Endothelial cell of umbilical vein (primary cell): ENCODE data around the gene POFUT2. TPM values are rescaled to one million over a fixed set of nuclear protein-coding genes. Genes with fewer than 3 reads are reported as not detected.

Experiments used
- BruUV-seq: library from RNA; stranded (reverse); fragments of 400-500 nt; replicated peaks from 2 replicates; lab custom pipeline; 2021; lab: Mats Ljungman, UMichigan
- CTCF ChIA-PET: fragments of 300-600, 350-600 bp; sonication (Branson Sonifier 250); formaldehyde crosslinking; loops from one replicate; lab custom pipeline; 2021; ENCODE audit warnings: antibody characterized with exemption, inconsistent platforms; lab: Charles Lee
- POLR2A ChIA-PET: fragments of 300-600, 350-600 bp; sonication (Branson Sonifier 250); formaldehyde crosslinking; loops from one replicate; lab custom pipeline; 2021; ENCODE audit warnings: antibody characterized with exemption, inconsistent platforms; lab: Charles Lee
- DNase-seq: peaks from one replicate; pipeline ENCODE4 v3.0.0-alpha.2; 2011; ENCODE audit warnings: low read depth, low spot score
- FAIRE-seq: peaks from 2 replicates; lab custom pipeline; 2011; peaks lifted over from hg19 to GRCh38; lab: Jason Lieb, UNC
- H2AFZ ChIP-seq: 2 replicates; pipeline ENCODE4 v1.6.0; 2012; ENCODE audit warnings: low read depth, low read length, control low read depth, inconsistent platforms
- H3K27ac ChIP-seq: 2 replicates; pipeline ENCODE4 v1.5.1; 2011; ENCODE audit warnings: low read depth, mild to moderate bottlenecking, control low read depth, low read length, moderate library complexity; ENCODE audit not compliant: insufficient read depth
- H3K27me3 ChIP-seq, 2 experiments: 2 replicates each; pipeline versions ENCODE4 v1.6.0 to v1.6.1; 2011; ENCODE audit warnings: low read length in 2 of 2, mixed read lengths in 1 of 2; ENCODE audit not compliant: control insufficient read depth in 2 of 2, insufficient read depth in 2 of 2
- H3K36me3 ChIP-seq, 2 experiments: 2 replicates in 1 of 2; 3 replicates in 1 of 2; pipeline ENCODE4 v1.5.1; 2011; ENCODE audit warnings: low read length in 2 of 2, mild to moderate bottlenecking in 1 of 2, moderate library complexity in 1 of 2; ENCODE audit not compliant: control insufficient read depth in 2 of 2, insufficient read depth in 2 of 2; ENCODE audit errors: extremely low read depth in 1 of 2
- H3K4me1 ChIP-seq: 3 replicates; pipeline ENCODE4 v1.5.1; 2011; ENCODE audit warnings: mild to moderate bottlenecking, low read length; ENCODE audit not compliant: control insufficient read depth, insufficient read depth; ENCODE audit errors: extremely low read depth
- H3K4me2 ChIP-seq: 2 replicates; pipeline ENCODE4 v1.6.1; 2011; ENCODE audit warnings: low read length, control low read depth, mixed read lengths; ENCODE audit not compliant: insufficient read depth
- H3K4me3 ChIP-seq, 3 experiments: fragments of 200-600 bp in 1 of 3; sonication (generic), shearing (Covaris generic) in 1 of 3; replicated peaks in 1 of 3; 2 replicates each; pipeline ENCODE4 v1.5.1; 2011 to 2016; ENCODE audit warnings: control low read depth in 3 of 3, low read length in 3 of 3, mild to moderate bottlenecking in 2 of 3, inconsistent platforms in 1 of 3, low read depth in 1 of 3, moderate library complexity in 1 of 3; ENCODE audit not compliant: insufficient read depth in 1 of 3
- H3K79me2 ChIP-seq: 2 replicates; pipeline ENCODE4 v1.6.0; 2012; ENCODE audit warnings: low read length, inconsistent platforms; ENCODE audit not compliant: control insufficient read depth, insufficient read depth
- H3K9ac ChIP-seq: replicated peaks from 2 replicates; pipeline ENCODE3; 2011; ENCODE audit warnings: low read length, control low read depth; ENCODE audit not compliant: insufficient read depth; ENCODE audit errors: extremely low read depth
- H3K9me1 ChIP-seq: replicated peaks from 3 replicates; pipeline ENCODE4 v1.6.0; 2011; ENCODE audit warnings: mild to moderate bottlenecking, low read length; ENCODE audit not compliant: control insufficient read depth, insufficient read depth; ENCODE audit errors: extremely low read depth
- H3K9me3 ChIP-seq: replicated peaks from 2 replicates; pipeline ENCODE4 v1.5.1; 2012; ENCODE audit warnings: low read length, inconsistent platforms; ENCODE audit not compliant: control insufficient read depth, insufficient read depth
- H4K20me1 ChIP-seq: replicated peaks from 2 replicates; pipeline ENCODE3; 2011; ENCODE audit warnings: mild to moderate bottlenecking, low read length; ENCODE audit not compliant: control insufficient read depth, insufficient read depth; ENCODE audit errors: extremely low read depth
- CTCF ChIP-seq, 2 donors: IDR thresholded peaks; 1 replicate in 1 of 2; 2 replicates in 1 of 2; pipeline ENCODE4 v1.5.1; 2011; ENCODE audit warnings: low read length in 2 of 2, mild to moderate bottlenecking in 2 of 2, moderate library complexity in 2 of 2, control low read depth in 1 of 2, inconsistent platforms in 1 of 2, low read depth in 1 of 2; ENCODE audit not compliant: insufficient read depth in 1 of 2; ENCODE audit errors: extremely low read depth in 1 of 2
- EZH2 ChIP-seq: IDR thresholded peaks from 2 replicates; pipeline ENCODE4 v1.6.1; 2012; ENCODE audit warnings: borderline replicate concordance, low read depth, mild to moderate bottlenecking, moderate library complexity, low read length, inconsistent platforms; ENCODE audit not compliant: severe bottlenecking
- FOS ChIP-seq: IDR thresholded peaks from 2 replicates; pipeline ENCODE4 v1.6.1; 2011; ENCODE audit warnings: mild to moderate bottlenecking, low read length, moderate library complexity, borderline replicate concordance; ENCODE audit not compliant: insufficient read depth
- GATA2 ChIP-seq: IDR thresholded peaks from 2 replicates; pipeline ENCODE4 v1.7.0; 2011; ENCODE audit warnings: low read depth, mild to moderate bottlenecking, moderate library complexity, mixed read lengths, low read length; ENCODE audit not compliant: insufficient read length, insufficient read depth
- JUN ChIP-seq: IDR thresholded peaks from 2 replicates; pipeline ENCODE4 v1.6.1; 2011; ENCODE audit warnings: borderline replicate concordance, low read depth; ENCODE audit not compliant: insufficient read length, insufficient read depth
- MAX ChIP-seq: IDR thresholded peaks from 2 replicates; pipeline ENCODE4 v1.6.1; 2011; ENCODE audit not compliant: insufficient read depth, insufficient read length
- MYC ChIP-seq: IDR thresholded peaks from one replicate; pipeline ENCODE4 v1.6.1; 2011; ENCODE audit warnings: mild to moderate bottlenecking, low read depth, low read length
- POLR2A ChIP-seq: IDR thresholded peaks from 2 replicates; pipeline ENCODE4 v1.6.1; 2012; ENCODE audit warnings: low read depth, mild to moderate bottlenecking, control low read depth, low read length
- POLR2AphosphoS5 ChIP-seq: IDR thresholded peaks from 2 replicates; pipeline ENCODE4 v1.6.1; 2012; ENCODE audit warnings: low read depth, mild to moderate bottlenecking, control low read depth, low read length, moderate library complexity; ENCODE audit not compliant: insufficient read depth
- dilution Hi-C: fragments of 300-500 bp; cut with MboI; formaldehyde crosslinking; loops from one replicate; pipeline ENCODE4 v1.15.0; 2019; ENCODE audit warnings: low sequenced_read_pairs; ENCODE audit not compliant: extremely low pct_ligation_motif_present
- intact Hi-C: fragments of 100-400 bp; cut with micrococcal nuclease; formaldehyde crosslinking; loops from one replicate; pipeline ENCODE4 v1.10.0; 2022
- polyA plus RNA-seq, 4 experiments: library from polyadenylated mRNA; depleted of rRNA in 3 of 4; stranded (reverse) in 3 of 4; unstranded in 1 of 4; fragments of >200 nt; gene quantifications; 2 replicates each; pipeline versions ENCODE4 v1.2.1 to v1.2.3, GENCODE V29; 2011 to 2012; ENCODE audit warnings: missing spikeins in 1 of 4
- total RNA-seq: library from RNA; stranded (reverse); gene quantifications from 2 replicates; pipeline ENCODE4 v1.2.3, GENCODE V29; 2021

POFUT2 gene
- total and polyA plus RNA-seq, 2 donors (not counting 3 experiments of a cell fraction or from before 2014, with no cell fraction given), result 30.7 to 47.5 TPM

GRCh38 chr21:45220071-45220481, 67.6 kb downstream of the POFUT2 start:
- Histone ChIP-seq H3K27me3 (no peaks in the 10 kb centered on the region), H3K9ac (no peak overlapping the region), H3K4me2 (no peak overlapping the region), H4K20me1 (no peaks in the 10 kb centered on the region), H3K4me1 (no peaks in the 10 kb centered on the region), H3K79me2 (no peaks in the 10 kb centered on the region), H3K9me3 (no peaks in the 10 kb centered on the region), H3K4me3 (no peak overlapping the region), H3K9me1 (no peaks in the 10 kb centered on the region), H2AFZ (no peak overlapping the region), H3K36me3 (peaks cover 0 to 16% of the 10 kb centered on the region in 2 experiments), H3K27ac (no peak overlapping the region)
- CTCF ChIA-PET, result interaction anchor here (1.0 kb wide), 1 partner anchor 22 kb away, joined by 5 read pairs; no protein-coding TSS in a partner anchor
- dilution Hi-C loops, result no loop called here
- no TSS peak for BruUV-seq
- no peak for TF ChIP-seq GATA2
- TF ChIP-seq FOS, result no peak
- no peak for TF ChIP-seq POLR2AphosphoS5
- TF ChIP-seq POLR2A, result no peak
- no peak for TF ChIP-seq EZH2
- TF ChIP-seq MAX, result no peak
- no peak for TF ChIP-seq CTCF (IDR thresholded peaks at IDR 0.05; ENCODE audit: extremely low read depth in 1 of 2, insufficient read depth in 1 of 2, low read depth in 1 of 2, low read length in 2 of 2)
- no peak for TF ChIP-seq MYC
- no peak for TF ChIP-seq JUN
- FAIRE-seq (no peak), DNase-seq (no peak)
- POLR2A ChIA-PET, result no interaction called here
- intact Hi-C loops, result no loop called here
